ENCODE results near the gene ODF2.

DNA sequence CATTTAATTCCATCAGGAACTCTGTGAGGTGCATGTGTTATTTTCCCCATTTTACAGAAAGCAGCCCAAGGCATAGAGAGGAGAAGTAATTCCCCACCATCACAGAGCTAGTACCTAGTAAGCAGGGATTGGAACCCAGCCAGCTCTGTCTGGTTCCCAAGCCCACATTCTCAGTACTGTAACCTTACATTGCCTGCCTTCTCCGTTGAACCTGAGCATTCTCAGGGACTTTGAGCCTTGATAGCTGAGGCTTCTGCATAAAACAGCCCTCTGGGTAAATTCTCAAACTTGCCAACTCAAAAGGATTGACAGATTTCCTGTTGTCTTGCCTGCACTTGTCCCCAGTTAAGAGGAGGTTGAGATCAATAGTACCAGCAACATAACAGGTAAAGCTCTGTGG is 39.5 kb downstream of the ODF2 start:
- TF ChIP-seq POLR2A (IDR thresholded peaks at IDR 0.05), result no peak
- TF ChIP-seq, protein P1, sequence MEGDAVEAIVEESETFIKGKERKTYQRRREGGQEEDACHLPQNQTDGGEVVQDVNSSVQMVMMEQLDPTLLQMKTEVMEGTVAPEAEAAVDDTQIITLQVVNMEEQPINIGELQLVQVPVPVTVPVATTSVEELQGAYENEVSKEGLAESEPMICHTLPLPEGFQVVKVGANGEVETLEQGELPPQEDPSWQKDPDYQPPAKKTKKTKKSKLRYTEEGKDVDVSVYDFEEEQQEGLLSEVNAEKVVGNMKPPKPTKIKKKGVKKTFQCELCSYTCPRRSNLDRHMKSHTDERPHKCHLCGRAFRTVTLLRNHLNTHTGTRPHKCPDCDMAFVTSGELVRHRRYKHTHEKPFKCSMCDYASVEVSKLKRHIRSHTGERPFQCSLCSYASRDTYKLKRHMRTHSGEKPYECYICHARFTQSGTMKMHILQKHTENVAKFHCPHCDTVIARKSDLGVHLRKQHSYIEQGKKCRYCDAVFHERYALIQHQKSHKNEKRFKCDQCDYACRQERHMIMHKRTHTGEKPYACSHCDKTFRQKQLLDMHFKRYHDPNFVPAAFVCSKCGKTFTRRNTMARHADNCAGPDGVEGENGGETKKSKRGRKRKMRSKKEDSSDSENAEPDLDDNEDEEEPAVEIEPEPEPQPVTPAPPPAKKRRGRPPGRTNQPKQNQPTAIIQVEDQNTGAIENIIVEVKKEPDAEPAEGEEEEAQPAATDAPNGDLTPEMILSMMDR (IDR thresholded peaks at IDR 0.05), result no peak

All from breast epithelium (tissue), 3 donors.